ENCODE results near the gene CRYBG1.

GRCh38 chr6:106446287-106446885, 85.9 kb downstream of the CRYBG1 start:
- TF ChIP-seq CTCF (IDR thresholded peaks at IDR 0.05): peak; percentile 18 to 72 (median 55)
- no peak for TF ChIP-seq POLR2A (IDR thresholded peaks at IDR 0.05)
